DOHH2 (cell line): ENCODE data around the gene PSMD6.

ENCODE experiments used
- H3F3A ChIP-seq: fragments of 200-600 bp; sonication (generic), shearing (Covaris generic); 2 replicates; pipeline ENCODE4 v1.6.0; 2016; ENCODE audit warnings: antibody characterized with exemption, mild to moderate bottlenecking; ENCODE audit not compliant: control insufficient read depth, insufficient read depth
- H3K27ac ChIP-seq: fragments of 200-600 bp; sonication (generic); 2 replicates; pipeline ENCODE4 v1.5.1; 2014; ENCODE audit warnings: low read depth, mild to moderate bottlenecking, low read length, moderate library complexity
- H3K27me3 ChIP-seq: fragments of 200-600 bp; sonication (generic); 2 replicates; pipeline ENCODE4 v1.6.1; 2014; ENCODE audit warnings: mild to moderate bottlenecking, low read length, mixed read lengths; ENCODE audit not compliant: control insufficient read depth
- H3K36me3 ChIP-seq: fragments of 200-600 bp; sonication (generic); 2 replicates; pipeline ENCODE4 v1.6.1; 2014; ENCODE audit warnings: mild to moderate bottlenecking, low read length, moderate library complexity, mixed read lengths; ENCODE audit not compliant: control insufficient read depth
- H3K4me1 ChIP-seq: fragments of 200-600 bp; sonication (generic); 2 replicates; pipeline ENCODE4 v1.6.1; 2014; ENCODE audit warnings: mild to moderate bottlenecking, low read length, mixed read lengths; ENCODE audit not compliant: control insufficient read depth
- H3K4me2 ChIP-seq: fragments of 200-600 bp; sonication (generic); 2 replicates; pipeline ENCODE4 v1.6.0; 2014; ENCODE audit warnings: mild to moderate bottlenecking, low read length, moderate library complexity
- H3K4me3 ChIP-seq: fragments of 200-600 bp; sonication (generic); 2 replicates; pipeline ENCODE4 v1.5.1; 2014; ENCODE audit warnings: mild to moderate bottlenecking, low read length, mixed read lengths
- H3K79me2 ChIP-seq: fragments of 200-600 bp; sonication (generic); 2 replicates; pipeline ENCODE4 v1.6.1; 2014; ENCODE audit warnings: mild to moderate bottlenecking, low read length, mixed read lengths; ENCODE audit not compliant: control insufficient read depth
- H3K9me2 ChIP-seq: fragments of 200-600 bp; sonication (generic); replicated peaks from 2 replicates; pipeline ENCODE4 v1.6.1; 2014; ENCODE audit warnings: mild to moderate bottlenecking, low read length, mixed read lengths; ENCODE audit not compliant: control insufficient read depth
- H3K9me3 ChIP-seq: fragments of 200-600 bp; sonication (generic); 2 replicates; pipeline ENCODE4 v1.6.1; 2014; ENCODE audit warnings: antibody characterized with exemption, low read length, mixed read lengths; ENCODE audit not compliant: control insufficient read depth, insufficient read depth
- H4K20me1 ChIP-seq: fragments of 200-600 bp; sonication (generic); 2 replicates; pipeline ENCODE4 v1.6.0; 2014; ENCODE audit warnings: low read depth, mild to moderate bottlenecking, antibody characterized with exemption, low read length, moderate library complexity; ENCODE audit not compliant: control insufficient read depth, insufficient read depth
- CTCF ChIP-seq: fragments of 200-600 bp; sonication (generic); IDR thresholded peaks from one replicate; pipeline ENCODE4 v1.5.1; 2014; ENCODE audit warnings: antibody characterized with exemption, mild to moderate bottlenecking, low read depth, low read length; ENCODE audit not compliant: poor library complexity, severe bottlenecking
- EZH2phosphoT487 ChIP-seq: fragments of 200-600 bp; sonication (generic); IDR thresholded peaks from 2 replicates; pipeline ENCODE4 v1.6.1; 2017; ENCODE audit warnings: borderline replicate concordance, mild to moderate bottlenecking, antibody characterized with exemption, low read length, moderate library complexity, mixed read lengths

The PSMD6 gene

GRCh38 chr3:64046996-64047594 is 23.8 kb upstream of the PSMD6 start:
- Histone ChIP-seq H3K4me3 (no peak overlapping the region), H3K9me3 (no peaks in the 10 kb centered on the region), H3K79me2 (no peaks in the 10 kb centered on the region), H4K20me1 (no peaks in the 10 kb centered on the region), H3F3A (no peaks in the 10 kb centered on the region), H3K4me2 (no peak overlapping the region), H3K27ac (no peak overlapping the region), H3K36me3 (no peaks in the 10 kb centered on the region), H3K4me1 (peaks cover 10% of the 10 kb centered on the region), H3K9me2 (no peaks in the 10 kb centered on the region), H3K27me3 (no peaks in the 10 kb centered on the region)
- TF ChIP-seq EZH2phosphoT487, result no peak
- TF ChIP-seq CTCF, result no peak

- H3K9me2 ChIP-seq, result no peaks in the 10 kb centered on the region
- H3K36me3 ChIP-seq, result no peaks in the 10 kb centered on the region
- H3K27me3 ChIP-seq, result no peaks in the 10 kb centered on the region
- H3K79me2 ChIP-seq, result no peaks in the 10 kb centered on the region
- H4K20me1 ChIP-seq, result no peaks in the 10 kb centered on the region
- H3K4me3 ChIP-seq, result no peak overlapping the region
- peaks cover 12% of the 10 kb centered on the region for H3K4me1 ChIP-seq
- TF ChIP-seq EZH2phosphoT487, result no peak
- H3F3A ChIP-seq, result no peaks in the 10 kb centered on the region
- no peak overlapping the region for H3K27ac ChIP-seq
- H3K4me2 ChIP-seq, result no peak overlapping the region
- no peaks in the 10 kb centered on the region for H3K9me3 ChIP-seq
These were observed 23.3 kb upstream of the PSMD6 start for GRCh38 chr3:64046592-64046991.

GRCh38 chr3:64042952-64043351 is 19.7 kb upstream of the PSMD6 start:
- H3K9me3 ChIP-seq, result no peaks in the 10 kb centered on the region
- no peaks in the 10 kb centered on the region for H3K36me3 ChIP-seq
- no peak overlapping the region for H3K4me3 ChIP-seq
- no peak overlapping the region for H3K4me2 ChIP-seq
- no peaks in the 10 kb centered on the region for H3K27me3 ChIP-seq
- no peaks in the 10 kb centered on the region for H3K79me2 ChIP-seq
- no peaks in the 10 kb centered on the region for H3K9me2 ChIP-seq
- no peak overlapping the region for H3K27ac ChIP-seq
- H3K4me1 ChIP-seq, result peaks cover 38% of the 10 kb centered on the region
- H4K20me1 ChIP-seq, result no peaks in the 10 kb centered on the region
- TF ChIP-seq EZH2phosphoT487 (no peak), CTCF (no peak)
- H3F3A ChIP-seq, result peaks cover 18% of the 10 kb centered on the region

GRCh38 chr3:64039981-64040733 is 16.9 kb upstream of the PSMD6 start:
- no peaks in the 10 kb centered on the region for H3K9me3 ChIP-seq

More at GRCh38 chr3:64039981-64040733, 16.9 kb upstream of the PSMD6 start:
- Histone ChIP-seq H3K27ac (peak overlapping the region; percentile 90), H3K79me2 (no peaks in the 10 kb centered on the region), H3K4me3 (peak overlapping the region; percentile 58), H3F3A (peaks cover 18% of the 10 kb centered on the region), H3K9me2 (no peaks in the 10 kb centered on the region), H3K36me3 (no peaks in the 10 kb centered on the region), H4K20me1 (no peaks in the 10 kb centered on the region), H3K4me2 (peak overlapping the region; percentile 92), H3K4me1 (peaks cover 42% of the 10 kb centered on the region), H3K27me3 (no peaks in the 10 kb centered on the region)
- no peak for TF ChIP-seq EZH2phosphoT487
- no peak for TF ChIP-seq CTCF
